Breast epithelium (tissue), 3 donors: ENCODE results near the gene AOX1.

Experiments used
- CTCF ChIP-seq, 3 donors: fragments of 450-650 bp; IDR thresholded peaks; one replicate each; pipeline ENCODE4 v1.5.1; 2016 to 2017; ENCODE audit warnings: antibody characterized with exemption in 3 of 3, mild to moderate bottlenecking in 3 of 3, moderate library complexity in 3 of 3
- POLR2A ChIP-seq: fragments of 450-650 bp; IDR thresholded peaks from one replicate; pipeline ENCODE4 v1.6.1; 2016; ENCODE audit warnings: antibody characterized with exemption, mild to moderate bottlenecking, moderate library complexity
- POLR2AphosphoS5 ChIP-seq, 3 donors: sonication (generic); formaldehyde crosslinking; IDR thresholded peaks; one replicate each; pipeline ENCODE4 v1.6.1; 2017; ENCODE audit warnings: antibody characterized with exemption in 3 of 3

GRCh38 chr2:200587007-200587616 lies 1.3 kb downstream of the AOX1 start:
- no peak for TF ChIP-seq POLR2AphosphoS5 (IDR thresholded peaks at IDR 0.05)
- TF ChIP-seq CTCF (IDR thresholded peaks at IDR 0.05): no peak
- TF ChIP-seq POLR2A: no peak
